ENCODE data around the gene MAN1C1. TPM values are rescaled to one million over a fixed set of nuclear protein-coding genes. Genes with fewer than 3 reads are reported as not detected.

Gene MAN1C1
- total RNA-seq, 1 donor from 2014 or later: 29.1 TPM

- H3K9me3 Mint-ChIP-seq (ENCODE audit: unreplicated experiment): no peaks in the 10 kb centered on the region
- H3K36me3 Mint-ChIP-seq (ENCODE audit: low read depth, unreplicated experiment): peaks cover 4% of the 10 kb centered on the region
- H3K27me3 Mint-ChIP-seq (ENCODE audit: unreplicated experiment): peaks cover 13% of the 10 kb centered on the region
- TF ChIP-seq, protein P1, sequence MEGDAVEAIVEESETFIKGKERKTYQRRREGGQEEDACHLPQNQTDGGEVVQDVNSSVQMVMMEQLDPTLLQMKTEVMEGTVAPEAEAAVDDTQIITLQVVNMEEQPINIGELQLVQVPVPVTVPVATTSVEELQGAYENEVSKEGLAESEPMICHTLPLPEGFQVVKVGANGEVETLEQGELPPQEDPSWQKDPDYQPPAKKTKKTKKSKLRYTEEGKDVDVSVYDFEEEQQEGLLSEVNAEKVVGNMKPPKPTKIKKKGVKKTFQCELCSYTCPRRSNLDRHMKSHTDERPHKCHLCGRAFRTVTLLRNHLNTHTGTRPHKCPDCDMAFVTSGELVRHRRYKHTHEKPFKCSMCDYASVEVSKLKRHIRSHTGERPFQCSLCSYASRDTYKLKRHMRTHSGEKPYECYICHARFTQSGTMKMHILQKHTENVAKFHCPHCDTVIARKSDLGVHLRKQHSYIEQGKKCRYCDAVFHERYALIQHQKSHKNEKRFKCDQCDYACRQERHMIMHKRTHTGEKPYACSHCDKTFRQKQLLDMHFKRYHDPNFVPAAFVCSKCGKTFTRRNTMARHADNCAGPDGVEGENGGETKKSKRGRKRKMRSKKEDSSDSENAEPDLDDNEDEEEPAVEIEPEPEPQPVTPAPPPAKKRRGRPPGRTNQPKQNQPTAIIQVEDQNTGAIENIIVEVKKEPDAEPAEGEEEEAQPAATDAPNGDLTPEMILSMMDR (IDR thresholded peaks at IDR 0.05; ENCODE audit: unreplicated experiment): no peak
- H3K4me3 Mint-ChIP-seq (ENCODE audit: unreplicated experiment): no peak overlapping the region
- H3K27ac Mint-ChIP-seq (ENCODE audit: unreplicated experiment): no peak overlapping the region
- peaks cover 30% of the 10 kb centered on the region for H3K4me1 Mint-ChIP-seq (ENCODE audit: unreplicated experiment)
- DNase-seq (ENCODE audit: low spot score): no peak
These were observed 515 bp downstream of the MAN1C1 start for GRCh38 chr1:25616987-25617624.

DNA sequence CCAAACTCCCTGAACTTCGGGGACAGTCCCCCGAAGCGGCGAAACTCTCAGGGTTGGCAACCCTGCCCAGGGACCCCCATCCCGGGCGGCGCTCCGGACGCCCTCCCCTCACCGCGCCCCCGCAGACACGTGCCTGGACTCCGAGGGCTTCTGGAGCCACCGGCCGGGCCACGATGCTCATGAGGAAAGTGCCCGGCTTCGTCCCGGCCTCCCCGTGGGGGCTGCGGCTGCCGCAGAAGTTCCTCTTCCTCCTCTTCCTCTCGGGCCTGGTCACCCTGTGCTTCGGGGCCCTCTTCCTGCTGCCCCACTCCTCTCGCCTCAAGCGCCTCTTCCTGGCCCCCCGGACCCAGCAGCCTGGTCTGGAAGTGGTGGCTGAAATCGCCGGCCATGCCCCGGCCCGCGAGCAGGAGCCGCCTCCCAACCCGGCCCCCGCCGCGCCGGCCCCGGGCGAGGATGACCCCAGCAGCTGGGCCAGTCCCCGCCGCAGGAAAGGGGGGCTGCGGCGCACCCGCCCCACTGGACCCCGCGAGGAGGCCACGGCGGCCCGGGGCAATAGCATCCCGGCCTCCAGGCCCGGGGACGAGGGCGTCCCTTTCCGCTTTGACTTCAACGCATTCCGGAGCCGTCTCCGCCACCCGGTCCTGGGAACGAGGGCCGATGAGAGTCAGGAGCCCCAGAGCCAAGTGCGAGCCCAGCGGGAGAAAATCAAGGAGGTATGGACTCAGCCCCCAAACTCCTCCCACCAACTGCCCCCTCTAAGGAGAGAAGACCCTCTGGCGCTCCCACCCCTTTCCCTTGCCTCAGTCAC lies 1.2 kb downstream of the MAN1C1 start:
- Mint-ChIP-seq H3K4me1 (ENCODE audit: unreplicated experiment) (peaks cover 30% of the 10 kb centered on the region), H3K36me3 (ENCODE audit: low read depth, unreplicated experiment) (peaks cover 4% of the 10 kb centered on the region), H3K27ac (ENCODE audit: unreplicated experiment) (peak overlapping the region; percentile 50), H3K4me3 (ENCODE audit: unreplicated experiment) (peak overlapping the region; percentile 92), H3K27me3 (ENCODE audit: unreplicated experiment) (peaks cover 13% of the 10 kb centered on the region), H3K9me3 (ENCODE audit: unreplicated experiment) (no peaks in the 10 kb centered on the region)
- TF ChIP-seq, protein P1 (IDR thresholded peaks at IDR 0.05; ENCODE audit: unreplicated experiment): no peak
- DNase-seq (ENCODE audit: low spot score): peak; percentile 44

- no peak for DNase-seq (ENCODE audit: low spot score)
- peaks cover 13% of the 10 kb centered on the region for H3K27me3 Mint-ChIP-seq (ENCODE audit: unreplicated experiment)
- H3K4me3 Mint-ChIP-seq (ENCODE audit: unreplicated experiment): peak overlapping the region; percentile 92
- TF ChIP-seq, protein P1 (IDR thresholded peaks at IDR 0.05; ENCODE audit: unreplicated experiment): no peak
- H3K4me1 Mint-ChIP-seq (ENCODE audit: unreplicated experiment): peaks cover 30% of the 10 kb centered on the region
- H3K27ac Mint-ChIP-seq (ENCODE audit: unreplicated experiment): peak overlapping the region; percentile 50
- no peaks in the 10 kb centered on the region for H3K9me3 Mint-ChIP-seq (ENCODE audit: unreplicated experiment)
- peaks cover 4% of the 10 kb centered on the region for H3K36me3 Mint-ChIP-seq (ENCODE audit: low read depth, unreplicated experiment)
These were observed 1.8 kb downstream of the MAN1C1 start for GRCh38 chr1:25618433-25618808.

DNA sequence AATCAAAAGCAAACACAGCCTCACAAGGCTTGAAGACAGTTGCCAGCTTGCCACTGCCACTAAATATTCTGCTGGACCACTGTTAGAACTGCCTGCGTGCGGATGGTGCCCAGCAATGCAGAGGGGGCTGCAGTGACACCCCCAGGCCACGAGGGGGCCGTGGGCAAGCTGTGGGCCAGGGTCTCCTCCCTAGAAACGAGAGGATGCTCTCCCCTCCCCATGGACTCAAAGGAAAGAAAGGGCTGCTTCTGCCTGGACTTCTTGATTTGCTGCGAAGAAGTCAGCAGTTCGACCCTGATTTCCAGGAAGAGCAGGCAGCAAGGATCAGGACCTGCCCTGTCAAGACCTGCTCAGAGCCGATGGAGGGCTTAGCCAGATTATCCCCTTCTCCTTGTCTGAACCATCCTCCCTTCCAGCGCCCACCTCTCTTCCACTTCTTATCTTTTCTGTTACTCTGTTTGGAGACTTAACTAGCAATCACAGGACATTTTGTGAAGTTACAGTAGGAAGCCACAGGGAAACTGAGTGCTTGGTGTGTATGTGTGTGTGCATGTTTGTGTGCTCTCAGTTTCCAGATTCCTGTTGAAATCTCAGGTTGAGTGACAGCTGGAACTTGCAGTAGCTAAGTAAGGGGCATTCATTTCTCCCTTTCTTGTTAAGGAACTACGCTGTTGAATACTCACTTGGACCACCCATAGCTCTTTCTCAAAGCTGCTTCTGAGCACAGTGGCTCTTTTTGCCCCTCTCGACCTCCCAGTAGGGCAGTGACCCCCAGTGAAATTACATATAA lies 2.7 kb downstream of the MAN1C1 start:
- peak; percentile 85 for DNase-seq (ENCODE audit: low spot score)
- TF ChIP-seq, protein P1 (IDR thresholded peaks at IDR 0.05; ENCODE audit: unreplicated experiment): peak; percentile 95
- H3K9me3 Mint-ChIP-seq (ENCODE audit: unreplicated experiment): no peaks in the 10 kb centered on the region
- H3K4me3 Mint-ChIP-seq (ENCODE audit: unreplicated experiment): peak overlapping the region; percentile 92
- H3K27ac Mint-ChIP-seq (ENCODE audit: unreplicated experiment): no peak overlapping the region
- H3K36me3 Mint-ChIP-seq (ENCODE audit: low read depth, unreplicated experiment): peaks cover 4% of the 10 kb centered on the region
- peaks cover 13% of the 10 kb centered on the region for H3K27me3 Mint-ChIP-seq (ENCODE audit: unreplicated experiment)
- H3K4me1 Mint-ChIP-seq (ENCODE audit: unreplicated experiment): peaks cover 30% of the 10 kb centered on the region

Data from endothelial cell (in vitro differentiated cells).